ENCODE data around the gene GPC5. TPM values are rescaled to one million over a fixed set of nuclear protein-coding genes. Genes with fewer than 3 reads are reported as not detected.

GPC5 gene
- total RNA-seq, 1 experiment from 2014 or later: 0.26 TPM

DNA sequence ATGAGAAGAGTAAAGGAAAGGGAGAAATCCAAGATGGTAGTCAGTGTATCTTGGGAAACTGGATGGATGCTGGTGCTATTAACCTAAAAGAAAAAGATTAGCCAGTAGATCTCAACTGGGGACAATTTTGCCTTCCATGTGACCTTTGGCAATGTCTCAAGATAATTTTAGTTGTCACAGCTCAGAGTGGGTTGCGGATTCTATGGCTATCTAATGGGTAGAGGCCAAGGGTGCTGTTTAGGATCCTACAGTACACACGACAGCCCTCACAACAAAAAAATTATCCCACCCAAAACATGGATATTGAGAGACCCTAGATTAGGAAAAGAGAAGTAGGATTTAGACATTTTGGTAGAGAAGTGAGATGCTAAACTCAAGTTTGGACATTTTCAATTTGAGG is 258.9 kb downstream of the GPC5 start:
- in situ Hi-C loops (cut with HindIII; ENCODE audit: low pct_unique_long_range_greater_than_20kb, low sequenced_read_pairs): no loop called here

DNA sequence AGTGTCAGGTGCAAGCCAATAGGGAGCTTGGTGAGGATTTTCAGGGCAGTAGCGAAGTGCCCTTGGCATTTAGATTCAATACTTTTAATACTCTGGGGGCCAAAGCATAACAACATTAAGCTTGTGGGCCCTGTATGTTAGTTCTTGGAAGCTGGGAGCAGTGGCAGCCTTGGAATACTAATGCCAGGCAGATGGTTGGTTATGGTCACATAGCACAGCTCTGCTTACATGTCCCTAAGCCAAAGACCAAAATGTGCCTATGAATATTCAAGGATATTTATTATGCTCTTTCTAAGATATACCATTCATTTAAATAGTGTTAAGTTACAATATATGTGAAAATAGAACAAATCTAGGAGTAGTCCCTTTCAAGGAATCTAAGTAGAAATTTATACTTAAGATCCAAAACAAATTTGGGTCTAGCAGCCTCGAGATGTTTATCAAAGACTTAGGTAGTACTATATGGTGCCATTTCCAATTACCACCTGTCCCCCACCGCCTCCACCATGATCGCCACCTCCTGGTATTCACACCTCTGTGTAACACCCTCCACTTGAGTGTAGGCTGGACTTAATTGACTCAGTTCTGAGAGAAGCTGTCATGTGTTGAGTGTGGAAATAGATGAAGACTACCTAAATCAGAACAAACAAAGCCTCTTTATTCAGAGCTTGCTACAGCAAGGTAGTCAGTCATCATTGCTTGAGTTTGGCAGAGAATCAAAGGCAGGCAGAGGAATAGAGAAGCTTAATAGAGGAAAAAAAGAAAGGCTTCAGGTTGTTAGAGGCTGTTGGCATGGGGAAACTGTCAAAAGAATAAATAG is 261.0 kb downstream of the GPC5 start:
- H3K9me3 ChIP-seq (ENCODE audit: control insufficient read depth, insufficient read depth, low read depth, low read length): no peaks in the 10 kb centered on the region
- H3K4me3 ChIP-seq (ENCODE audit: low read depth in 2 of 2, low read length in 2 of 2): no peak overlapping the region
- no peak overlapping the region for H3K27ac ChIP-seq (ENCODE audit: low read length)
- ATAC-seq (no peak), DNase-seq (ENCODE audit: low read depth, low spot score) (no peak)
- no peaks in the 10 kb centered on the region for H3K4me1 ChIP-seq (ENCODE audit: control insufficient read depth, insufficient read depth, low read length)
- no TSS peak for BruUV-seq (replicated peaks)
- H3K36me3 ChIP-seq (ENCODE audit: control insufficient read depth, insufficient read depth, low read length): no peaks in the 10 kb centered on the region
- POLR2A ChIA-PET: no interaction called here
- CTCF ChIA-PET: no interaction called here
- intact Hi-C loops (cut with micrococcal nuclease; ENCODE audit: unreplicated experiment): no loop called here
- TF ChIP-seq TCF7L2 (IDR thresholded peaks at IDR 0.05; ENCODE audit: low read depth, low read length) (no peak), SIN3A (IDR thresholded peaks at IDR 0.05; ENCODE audit: borderline replicate concordance, insufficient read depth, low read depth, low read length) (no peak)
- TF ChIP-seq, protein P1, sequence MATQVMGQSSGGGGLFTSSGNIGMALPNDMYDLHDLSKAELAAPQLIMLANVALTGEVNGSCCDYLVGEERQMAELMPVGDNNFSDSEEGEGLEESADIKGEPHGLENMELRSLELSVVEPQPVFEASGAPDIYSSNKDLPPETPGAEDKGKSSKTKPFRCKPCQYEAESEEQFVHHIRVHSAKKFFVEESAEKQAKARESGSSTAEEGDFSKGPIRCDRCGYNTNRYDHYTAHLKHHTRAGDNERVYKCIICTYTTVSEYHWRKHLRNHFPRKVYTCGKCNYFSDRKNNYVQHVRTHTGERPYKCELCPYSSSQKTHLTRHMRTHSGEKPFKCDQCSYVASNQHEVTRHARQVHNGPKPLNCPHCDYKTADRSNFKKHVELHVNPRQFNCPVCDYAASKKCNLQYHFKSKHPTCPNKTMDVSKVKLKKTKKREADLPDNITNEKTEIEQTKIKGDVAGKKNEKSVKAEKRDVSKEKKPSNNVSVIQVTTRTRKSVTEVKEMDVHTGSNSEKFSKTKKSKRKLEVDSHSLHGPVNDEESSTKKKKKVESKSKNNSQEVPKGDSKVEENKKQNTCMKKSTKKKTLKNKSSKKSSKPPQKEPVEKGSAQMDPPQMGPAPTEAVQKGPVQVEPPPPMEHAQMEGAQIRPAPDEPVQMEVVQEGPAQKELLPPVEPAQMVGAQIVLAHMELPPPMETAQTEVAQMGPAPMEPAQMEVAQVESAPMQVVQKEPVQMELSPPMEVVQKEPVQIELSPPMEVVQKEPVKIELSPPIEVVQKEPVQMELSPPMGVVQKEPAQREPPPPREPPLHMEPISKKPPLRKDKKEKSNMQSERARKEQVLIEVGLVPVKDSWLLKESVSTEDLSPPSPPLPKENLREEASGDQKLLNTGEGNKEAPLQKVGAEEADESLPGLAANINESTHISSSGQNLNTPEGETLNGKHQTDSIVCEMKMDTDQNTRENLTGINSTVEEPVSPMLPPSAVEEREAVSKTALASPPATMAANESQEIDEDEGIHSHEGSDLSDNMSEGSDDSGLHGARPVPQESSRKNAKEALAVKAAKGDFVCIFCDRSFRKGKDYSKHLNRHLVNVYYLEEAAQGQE (IDR thresholded peaks at IDR 0.05; ENCODE audit: insufficient read depth in 1 of 2, low read depth in 2 of 2, low read length in 1 of 2): no peak
- TF ChIP-seq, protein P2, sequence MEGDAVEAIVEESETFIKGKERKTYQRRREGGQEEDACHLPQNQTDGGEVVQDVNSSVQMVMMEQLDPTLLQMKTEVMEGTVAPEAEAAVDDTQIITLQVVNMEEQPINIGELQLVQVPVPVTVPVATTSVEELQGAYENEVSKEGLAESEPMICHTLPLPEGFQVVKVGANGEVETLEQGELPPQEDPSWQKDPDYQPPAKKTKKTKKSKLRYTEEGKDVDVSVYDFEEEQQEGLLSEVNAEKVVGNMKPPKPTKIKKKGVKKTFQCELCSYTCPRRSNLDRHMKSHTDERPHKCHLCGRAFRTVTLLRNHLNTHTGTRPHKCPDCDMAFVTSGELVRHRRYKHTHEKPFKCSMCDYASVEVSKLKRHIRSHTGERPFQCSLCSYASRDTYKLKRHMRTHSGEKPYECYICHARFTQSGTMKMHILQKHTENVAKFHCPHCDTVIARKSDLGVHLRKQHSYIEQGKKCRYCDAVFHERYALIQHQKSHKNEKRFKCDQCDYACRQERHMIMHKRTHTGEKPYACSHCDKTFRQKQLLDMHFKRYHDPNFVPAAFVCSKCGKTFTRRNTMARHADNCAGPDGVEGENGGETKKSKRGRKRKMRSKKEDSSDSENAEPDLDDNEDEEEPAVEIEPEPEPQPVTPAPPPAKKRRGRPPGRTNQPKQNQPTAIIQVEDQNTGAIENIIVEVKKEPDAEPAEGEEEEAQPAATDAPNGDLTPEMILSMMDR (IDR thresholded peaks at IDR 0.05): no peak
- in situ Hi-C loops (cut with HindIII; ENCODE audit: low pct_unique_long_range_greater_than_20kb, low sequenced_read_pairs): no loop called here
- no peaks in the 10 kb centered on the region for H3K27me3 ChIP-seq (ENCODE audit: control insufficient read depth, insufficient read depth, low read length)

More for the DNA sequence above, 258.9 kb downstream of the GPC5 start:
- intact Hi-C loops (cut with micrococcal nuclease; ENCODE audit: unreplicated experiment): no loop called here
- Histone ChIP-seq H3K4me1 (ENCODE audit: control insufficient read depth, insufficient read depth, low read length) (no peaks in the 10 kb centered on the region), H3K27ac (ENCODE audit: low read length) (no peak overlapping the region), H3K9me3 (ENCODE audit: control insufficient read depth, insufficient read depth, low read depth, low read length) (no peaks in the 10 kb centered on the region), H3K4me3 (ENCODE audit: low read depth in 2 of 2, low read length in 2 of 2) (no peak overlapping the region), H3K27me3 (ENCODE audit: control insufficient read depth, insufficient read depth, low read length) (no peaks in the 10 kb centered on the region), H3K36me3 (ENCODE audit: control insufficient read depth, insufficient read depth, low read length) (no peaks in the 10 kb centered on the region)
- ChIA-PET CTCF (no interaction called here), POLR2A (no interaction called here)
- DNase-seq (ENCODE audit: low read depth, low spot score) (no peak), ATAC-seq (no peak)
- no peak for TF ChIP-seq SIN3A (IDR thresholded peaks at IDR 0.05; ENCODE audit: borderline replicate concordance, insufficient read depth, low read depth, low read length)
- no peak for TF ChIP-seq POLR2AphosphoS5 (IDR thresholded peaks at IDR 0.05; ENCODE audit: low read depth, low read length)
- TF ChIP-seq TCF7L2 (IDR thresholded peaks at IDR 0.05; ENCODE audit: low read depth, low read length): no peak
- TF ChIP-seq, protein P2 (IDR thresholded peaks at IDR 0.05): no peak
- TF ChIP-seq, protein P1 (IDR thresholded peaks at IDR 0.05; ENCODE audit: insufficient read depth in 1 of 2, low read depth in 2 of 2, low read length in 1 of 2): no peak
- no TSS peak for BruUV-seq (replicated peaks)
